Parathyroid adenoma (tissue), 2 donors: Measurements from ENCODE around the gene GEMIN2.
A peak's percentile ranks its signal among the peaks of the same experiment; 100 is the strongest.
"Not testable (repeated sequence)": the region's sequence is repeated elsewhere in the genome, so short reads cannot be mapped to it uniquely, and the experiment has no call there.

Source experiments
- H2AFZ ChIP-seq: fragments of 300-600 bp; sonication (generic); one replicate; pipeline ENCODE4 v1.7.0; 2017; ENCODE audit warnings: antibody characterized with exemption, mild to moderate bottlenecking
- H3K27ac ChIP-seq: fragments of 300-600 bp; sonication (generic); one replicate; pipeline ENCODE4 v1.7.0; 2017
- H3K27me3 ChIP-seq: fragments of 300-600 bp; sonication (generic); one replicate; pipeline ENCODE4 v1.7.0; 2017; ENCODE audit warnings: low read length; ENCODE audit not compliant: control insufficient read depth, insufficient read depth
- H3K36me3 ChIP-seq: fragments of 300-600 bp; sonication (generic); one replicate; pipeline ENCODE4 v1.7.0; 2017; ENCODE audit warnings: low read length; ENCODE audit not compliant: control insufficient read depth, insufficient read depth
- H3K4me1 ChIP-seq: fragments of 300-600 bp; sonication (generic); one replicate; pipeline ENCODE4 v1.7.0; 2017; ENCODE audit warnings: control low read depth
- H3K4me2 ChIP-seq: fragments of 300-600 bp; sonication (generic); one replicate; pipeline ENCODE4 v1.7.0; 2017; ENCODE audit warnings: low read length
- H3K4me3 ChIP-seq: fragments of 300-600 bp; sonication (generic); one replicate; pipeline ENCODE4 v1.7.0; 2017; ENCODE audit warnings: low read depth, low read length
- H3K79me2 ChIP-seq: fragments of 300-600 bp; sonication (generic); one replicate; pipeline ENCODE4 v1.7.0; 2017; ENCODE audit warnings: control low read depth
- H3K9ac ChIP-seq: fragments of 300-600 bp; sonication (generic); one replicate; pipeline ENCODE4 v1.7.0; 2017; ENCODE audit warnings: mild to moderate bottlenecking
- H3K9me3 ChIP-seq: fragments of 300-600 bp; sonication (generic); one replicate; pipeline ENCODE4 v1.7.0; 2017; ENCODE audit warnings: low read length; ENCODE audit not compliant: control insufficient read depth
- CTCF ChIP-seq: fragments of 300-600 bp; sonication (generic); IDR thresholded peaks from one replicate; pipeline ENCODE4 v1.7.0; 2017; ENCODE audit warnings: antibody characterized with exemption, mild to moderate bottlenecking
- donor health status: primary hyperparathyroidism.

GEMIN2 gene

GRCh38 chr14:39094515-39094914 lies 19.6 kb upstream of the GEMIN2 start:
- Histone ChIP-seq H3K36me3 (no peaks in the 10 kb centered on the region), H3K9ac (no peak overlapping the region)
- no peak for TF ChIP-seq CTCF

GRCh38 chr14:39097159-39097558 lies 17.0 kb upstream of the GEMIN2 start:
- Histone ChIP-seq H3K27ac (no peak overlapping the region), H3K36me3 (no peaks in the 10 kb centered on the region), H3K4me3 (no peak overlapping the region), H3K9me3 (no peaks in the 10 kb centered on the region), H3K79me2 (peaks cover 3% of the 10 kb centered on the region), H3K4me1 (no peaks in the 10 kb centered on the region), H3K27me3 (no peaks in the 10 kb centered on the region), H3K9ac (no peak overlapping the region), H3K4me2 (no peak overlapping the region), H2AFZ (no peak overlapping the region)
- TF ChIP-seq CTCF: no peak

More at GRCh38 chr14:39094515-39094914, 19.6 kb upstream of the GEMIN2 start:
- no peaks in the 10 kb centered on the region for H3K27me3 ChIP-seq
- no peaks in the 10 kb centered on the region for H3K4me1 ChIP-seq
- H3K79me2 ChIP-seq: peaks cover 7% of the 10 kb centered on the region
- no peak overlapping the region for H3K27ac ChIP-seq
- no peak overlapping the region for H3K4me2 ChIP-seq
- no peaks in the 10 kb centered on the region for H3K9me3 ChIP-seq
- H2AFZ ChIP-seq: no peak overlapping the region
- H3K4me3 ChIP-seq: no peak overlapping the region

GRCh38 chr14:39099215-39099614 lies 14.9 kb upstream of the GEMIN2 start:
- H3K79me2 ChIP-seq, H3K36me3 ChIP-seq, H3K27me3 ChIP-seq, H3K4me3 ChIP-seq, H3K4me2 ChIP-seq, H3K4me1 ChIP-seq, H3K27ac ChIP-seq, H3K9me3 ChIP-seq, H3K9ac ChIP-seq, H2AFZ ChIP-seq: not testable (repeated sequence)

GRCh38 chr14:39099748-39100147 lies 14.4 kb upstream of the GEMIN2 start:
- Histone ChIP-seq H3K9ac (no peak overlapping the region), H3K9me3 (no peaks in the 10 kb centered on the region), H2AFZ (no peak overlapping the region), H3K27ac (no peak overlapping the region), H3K4me3 (no peak overlapping the region), H3K4me2 (no peak overlapping the region), H3K36me3 (no peaks in the 10 kb centered on the region), H3K4me1 (peaks cover 9% of the 10 kb centered on the region), H3K79me2 (peaks cover 4% of the 10 kb centered on the region), H3K27me3 (no peaks in the 10 kb centered on the region)
- no peak for TF ChIP-seq CTCF

- no peak for TF ChIP-seq CTCF
- Histone ChIP-seq H3K4me1 (peaks cover 11% of the 10 kb centered on the region), H3K36me3 (no peaks in the 10 kb centered on the region), H3K9me3 (no peaks in the 10 kb centered on the region), H3K27me3 (no peaks in the 10 kb centered on the region), H3K9ac (peak overlapping the region; percentile 70), H3K79me2 (peaks cover 12% of the 10 kb centered on the region), H3K4me2 (peak overlapping the region; percentile 75), H3K4me3 (peak overlapping the region; percentile 75), H2AFZ (peak overlapping the region; percentile 91), H3K27ac (peak overlapping the region; percentile 86)
These were observed 11.7 kb upstream of the GEMIN2 start for GRCh38 chr14:39102265-39102968.
